ENCODE measurements around the gene VWA3B.

Gene VWA3B

DNA sequence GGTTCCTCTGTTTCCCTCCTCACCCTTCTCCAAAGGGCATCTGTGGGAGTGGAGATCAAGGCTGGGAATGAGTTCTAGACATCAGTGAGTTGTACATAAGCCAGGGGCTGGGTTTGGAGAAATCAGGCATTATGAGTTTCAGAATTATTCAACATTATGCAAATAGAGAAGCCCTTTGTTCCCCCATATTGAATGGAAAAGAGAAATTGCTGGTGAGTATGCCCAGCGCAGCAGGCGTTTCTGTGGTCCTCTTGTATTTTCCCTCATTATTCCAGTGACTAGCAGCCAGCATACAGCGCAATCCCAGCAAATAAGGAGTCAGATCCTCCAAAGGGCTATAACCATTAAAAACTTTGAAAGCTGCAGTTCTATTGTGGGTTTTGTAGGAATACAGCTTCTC, 94.4 kb downstream of the VWA3B start:
- no peak for DNase-seq

DNA sequence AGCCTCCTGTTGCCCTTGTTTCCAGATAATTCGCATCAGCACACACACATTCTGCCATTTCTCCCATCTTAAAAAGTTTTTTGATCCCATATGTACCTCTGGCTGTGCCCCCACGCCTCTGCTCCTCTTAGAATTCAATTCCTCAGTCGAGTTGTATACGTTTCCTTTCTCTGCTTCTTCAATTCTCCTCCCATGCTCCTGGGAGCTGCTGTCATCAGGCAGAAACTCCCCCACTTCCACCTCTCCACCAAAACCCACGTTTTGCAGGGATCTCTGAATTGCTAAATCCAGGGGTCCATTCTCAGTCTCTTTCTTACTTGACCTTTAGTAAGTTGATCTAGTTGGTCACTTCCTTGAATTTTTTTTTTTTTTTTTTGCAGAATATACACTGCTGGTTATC, 98.8 kb downstream of the VWA3B start:
- DNase-seq = no peak

DNA sequence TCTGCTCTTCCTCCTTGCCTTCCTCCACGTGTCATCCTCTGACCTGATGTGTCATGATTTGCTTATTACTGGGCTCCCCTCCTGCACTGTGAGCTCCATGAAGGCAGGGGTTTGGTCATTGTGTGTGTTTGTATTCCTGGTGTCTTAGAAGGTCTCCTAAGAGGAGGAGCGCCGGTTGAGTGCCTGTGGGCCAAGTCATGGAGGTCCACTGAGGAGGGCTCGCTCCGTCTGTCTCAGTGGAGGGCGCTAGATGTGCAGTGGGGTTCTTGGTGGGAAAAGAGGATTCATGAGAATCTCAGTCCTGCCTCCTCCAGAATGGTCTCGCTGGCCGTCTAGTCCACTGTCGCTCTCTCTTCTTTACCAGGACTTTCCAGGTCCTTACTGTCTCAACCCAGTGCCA, 100.2 kb downstream of the VWA3B start:
- DNase-seq = no peak

DNA sequence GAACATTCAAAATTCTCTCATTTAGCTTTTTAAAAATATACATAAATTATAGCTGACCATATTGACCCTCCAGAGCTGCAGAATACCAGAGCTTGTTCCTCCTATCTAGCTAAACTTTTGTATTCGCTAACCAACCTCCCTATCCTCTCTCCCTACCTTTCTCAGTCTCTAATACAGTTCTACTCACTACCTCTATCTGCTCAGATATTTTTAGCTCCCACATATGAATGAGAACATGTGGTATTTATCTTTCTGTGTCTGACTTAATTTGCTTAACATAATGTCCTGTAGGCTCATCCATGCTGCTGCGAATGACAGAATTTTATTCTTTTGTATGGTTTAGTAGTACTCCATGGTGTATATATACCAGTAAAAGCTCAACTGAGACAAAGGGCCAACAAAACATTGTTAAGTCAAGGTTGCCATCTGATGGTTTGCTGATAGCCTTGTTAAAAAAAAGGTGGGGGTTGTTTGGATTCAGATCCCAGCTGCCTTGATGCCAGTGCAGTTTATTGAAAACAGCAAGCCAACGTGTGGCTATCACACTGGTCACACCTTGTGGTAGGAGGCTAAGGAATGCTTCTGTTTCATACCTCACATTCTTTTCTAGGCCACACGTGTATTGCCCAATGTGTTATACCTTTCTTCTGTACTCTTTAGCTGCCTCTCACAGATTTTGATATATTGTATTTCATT, 101.5 kb downstream of the VWA3B start:
- DNase-seq = no peak

DNA sequence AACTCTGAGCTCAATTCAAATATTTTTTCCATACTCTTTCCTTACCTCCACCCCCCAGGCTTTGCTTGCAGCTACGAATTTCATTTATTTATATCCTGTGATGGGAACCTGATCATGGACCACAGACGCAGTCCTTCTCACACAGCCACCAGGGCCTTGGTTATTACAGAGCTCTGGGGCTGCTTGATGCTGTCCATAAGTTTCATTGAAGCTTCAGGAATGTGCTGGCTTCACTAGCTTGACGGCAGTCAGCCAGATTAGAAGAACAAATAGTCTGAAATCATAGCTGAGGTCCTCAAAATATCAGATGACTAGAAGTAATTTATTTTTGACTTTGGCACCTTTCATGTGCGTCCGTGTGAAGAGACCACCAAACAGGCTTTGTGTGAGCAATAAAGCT, 104.9 kb downstream of the VWA3B start:
- no peak for DNase-seq

DNA sequence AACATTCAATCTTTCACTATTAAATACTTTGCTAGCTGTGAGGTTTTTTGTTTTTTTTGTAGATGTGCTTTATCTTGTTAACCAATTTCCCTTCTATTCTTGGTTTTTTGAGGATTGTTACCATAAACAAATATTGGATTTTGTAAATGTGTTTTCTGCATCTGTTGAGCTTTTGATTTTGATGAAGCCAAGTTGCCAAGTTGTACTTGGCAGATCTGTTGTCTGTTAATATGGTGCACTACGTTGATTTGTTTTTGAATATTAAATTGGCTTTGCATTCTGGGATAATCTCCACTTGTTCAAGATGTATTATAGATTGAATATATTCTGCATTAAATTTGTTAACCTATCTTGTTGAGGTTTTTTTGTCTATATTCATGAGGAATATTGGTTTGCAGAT, 114.6 kb downstream of the VWA3B start:
- no peak for DNase-seq

DNA sequence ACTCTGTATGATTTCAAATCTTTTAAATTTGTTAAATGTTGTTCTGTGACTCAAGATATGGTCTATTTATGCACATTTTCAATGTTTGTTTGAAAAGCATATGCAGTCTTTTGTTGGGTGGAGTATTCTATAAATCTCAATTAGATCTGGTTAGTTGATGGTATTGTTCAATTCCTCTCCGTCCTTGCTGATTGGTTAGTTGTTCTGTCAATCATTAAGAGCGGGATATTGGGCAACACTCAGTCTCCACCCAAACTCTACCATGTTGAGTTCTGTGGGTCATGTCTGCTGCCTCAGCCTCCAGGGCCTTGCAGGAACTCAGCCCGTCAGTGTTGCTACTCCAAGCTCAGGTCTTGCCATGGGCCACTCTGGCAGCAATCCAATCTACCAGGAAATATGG, 118.9 kb downstream of the VWA3B start:
- no peak for DNase-seq

DNA sequence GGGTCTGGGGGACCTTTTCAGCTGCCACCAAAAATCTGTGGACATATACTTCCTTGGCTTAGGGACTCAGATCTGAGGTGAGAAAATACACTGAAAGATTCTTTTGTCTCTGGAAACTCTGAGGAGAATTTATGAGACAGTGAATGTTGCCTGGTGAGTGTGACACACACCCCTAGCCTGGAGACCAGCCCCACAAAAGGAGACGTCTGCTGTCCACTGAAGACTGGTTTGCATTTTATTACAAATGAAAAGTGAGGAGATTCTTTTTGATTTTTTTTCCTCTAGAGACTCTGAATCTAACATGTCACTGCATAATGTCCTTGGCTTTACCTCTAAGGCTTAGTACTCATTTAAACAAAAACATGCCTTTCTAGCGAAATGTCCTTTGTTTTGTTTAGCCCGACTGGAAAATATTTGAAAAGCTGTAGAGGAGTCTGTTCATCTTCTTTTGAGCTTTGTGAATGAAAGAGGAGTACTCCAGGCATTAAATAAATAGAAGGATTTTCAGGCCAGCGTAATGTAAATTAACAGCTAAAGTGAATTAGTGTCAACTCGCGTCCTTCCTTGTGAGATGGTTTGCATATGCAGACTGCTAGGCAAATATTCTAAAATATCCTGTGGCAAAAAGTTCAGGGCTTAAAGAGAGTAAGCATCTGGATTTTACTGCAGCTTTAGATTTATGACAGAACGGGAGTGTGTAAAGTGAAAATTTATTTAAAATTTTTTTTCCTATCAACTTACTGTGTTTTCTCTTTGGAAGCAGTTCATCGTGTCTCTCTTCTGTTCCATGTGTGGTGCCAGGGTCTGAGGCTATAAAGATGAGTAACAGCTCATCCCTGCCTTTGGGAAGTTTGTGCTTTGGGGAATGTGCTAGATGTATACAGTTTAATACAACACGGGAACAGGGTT, 125.4 kb downstream of the VWA3B start:
- no peak for DNase-seq

DNA sequence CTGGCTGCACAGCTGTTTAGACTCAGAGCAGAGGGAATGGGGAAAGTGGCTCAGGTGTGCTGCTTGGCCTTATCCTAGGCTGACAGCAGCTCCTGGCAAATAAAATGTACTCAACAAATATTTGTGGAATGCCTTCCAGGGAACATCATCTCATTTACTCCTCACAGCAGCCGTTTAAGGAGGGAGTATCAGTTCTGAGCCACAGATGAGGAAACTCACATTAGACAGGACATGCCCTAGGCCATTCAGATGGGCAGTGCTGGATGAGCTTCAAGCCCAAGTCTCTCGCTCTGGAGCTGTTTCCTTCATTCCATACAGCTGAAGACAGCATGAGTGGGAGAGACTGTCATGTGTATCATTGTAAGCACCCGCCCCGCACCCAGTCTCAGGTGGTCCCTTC, 129.6 kb downstream of the VWA3B start:
- no peak for DNase-seq

DNA sequence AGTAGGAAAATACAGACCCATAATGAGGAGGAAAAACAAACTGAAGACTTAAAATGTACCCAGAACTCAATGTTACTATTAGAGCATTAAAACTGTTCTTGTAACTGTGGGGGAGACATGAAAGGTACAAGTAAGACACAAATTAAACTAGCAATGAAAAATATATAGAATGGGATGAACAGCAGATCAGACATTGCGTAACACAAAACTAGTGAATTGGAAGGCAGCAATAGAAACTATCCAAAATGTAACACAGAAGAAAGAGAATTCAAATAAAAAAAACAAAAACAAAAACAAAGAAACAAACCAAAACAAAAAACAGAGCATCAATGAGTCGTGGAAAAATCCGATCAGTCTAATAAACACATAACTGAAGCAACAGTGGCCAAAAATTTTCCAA, 132.2 kb downstream of the VWA3B start:
- DNase-seq = no peak

DNA sequence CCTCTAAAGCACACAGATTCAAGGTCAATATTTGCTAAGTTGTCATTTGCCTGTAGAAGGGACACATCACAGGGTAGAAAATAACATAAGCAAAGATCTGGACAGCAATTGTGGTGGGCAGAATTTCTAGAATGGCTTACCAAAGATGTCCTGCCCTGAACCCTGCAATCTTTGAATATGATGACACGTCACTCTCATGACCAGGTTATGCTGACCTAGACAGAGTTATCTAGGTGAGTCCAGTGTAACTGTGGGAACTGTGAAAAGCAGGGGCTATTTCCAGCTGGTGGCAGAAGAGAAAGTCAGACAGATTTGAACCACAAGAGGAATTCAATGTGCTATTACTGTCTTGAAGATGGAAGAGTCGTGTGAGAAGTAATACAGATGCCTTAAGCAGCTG, 147.0 kb downstream of the VWA3B start:
- DNase-seq = no peak

DNA sequence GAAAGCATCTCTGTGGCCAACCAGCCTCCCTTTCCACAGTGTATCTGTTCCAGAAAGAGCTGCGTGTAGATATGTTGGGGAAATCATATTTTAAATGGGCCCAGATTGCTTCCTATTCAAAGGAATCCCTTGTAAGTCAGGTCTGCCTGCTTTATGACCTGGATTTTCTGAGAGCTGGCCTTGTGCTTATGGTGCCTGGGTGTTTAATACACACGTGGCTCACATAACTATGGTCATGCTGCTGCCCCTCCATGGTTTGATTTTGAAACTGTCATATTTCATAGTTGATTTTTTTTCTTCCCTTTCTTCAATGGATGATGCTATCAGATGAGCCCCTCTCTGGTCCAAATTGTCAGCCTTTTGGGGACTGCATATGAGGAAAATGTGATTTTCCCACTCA, 147.8 kb downstream of the VWA3B start:
- no peak for DNase-seq

DNA sequence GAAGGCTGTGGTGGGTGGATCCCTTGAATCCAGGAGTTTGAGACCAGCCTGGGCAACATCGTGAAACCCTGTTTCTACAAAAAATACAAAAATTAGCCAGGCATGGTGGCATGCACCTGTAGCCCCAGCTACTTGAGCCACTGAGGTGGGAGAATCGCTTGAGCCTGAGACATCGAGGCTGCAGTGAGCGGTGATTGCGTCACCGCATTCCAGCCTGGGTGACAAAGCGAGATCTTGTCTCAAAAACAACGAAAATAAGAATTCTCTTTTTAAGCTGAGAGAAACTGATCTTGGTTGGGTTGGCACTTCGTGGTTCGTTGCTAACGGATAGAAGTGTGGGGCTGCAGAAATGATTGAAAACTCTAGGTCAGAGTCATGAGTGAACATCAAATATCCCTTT, 150.0 kb downstream of the VWA3B start:
- no peak for DNase-seq

DNA sequence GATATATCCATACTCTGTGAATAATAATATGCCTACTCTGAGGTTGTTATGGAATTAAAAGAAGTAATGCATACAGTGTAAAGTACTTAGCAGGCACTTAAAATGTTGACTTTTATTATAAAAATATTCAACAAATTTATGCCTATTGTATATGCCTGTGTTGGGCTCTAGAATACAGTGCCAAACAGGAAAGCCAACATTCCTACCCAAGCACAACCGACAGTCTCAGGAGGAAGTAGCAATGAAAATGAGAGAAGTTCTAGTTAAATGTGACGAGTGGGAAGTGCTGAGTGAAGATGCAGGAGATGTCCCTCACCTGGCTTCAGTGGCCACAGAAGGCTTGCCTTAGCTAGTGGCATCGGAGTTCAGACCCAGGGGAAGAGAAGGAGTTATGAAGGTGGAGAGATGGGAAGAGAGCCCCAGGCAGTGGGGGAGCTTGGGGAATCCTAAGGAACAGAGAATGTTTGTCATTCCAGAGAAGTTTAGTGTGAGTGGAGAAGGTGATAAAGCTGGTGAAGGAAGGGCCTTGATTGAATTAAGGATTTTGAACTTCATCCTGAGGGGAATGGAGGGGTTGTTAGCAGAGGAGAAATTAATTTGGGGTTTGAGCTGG, 153.9 kb downstream of the VWA3B start:
- no peak for DNase-seq

DNA sequence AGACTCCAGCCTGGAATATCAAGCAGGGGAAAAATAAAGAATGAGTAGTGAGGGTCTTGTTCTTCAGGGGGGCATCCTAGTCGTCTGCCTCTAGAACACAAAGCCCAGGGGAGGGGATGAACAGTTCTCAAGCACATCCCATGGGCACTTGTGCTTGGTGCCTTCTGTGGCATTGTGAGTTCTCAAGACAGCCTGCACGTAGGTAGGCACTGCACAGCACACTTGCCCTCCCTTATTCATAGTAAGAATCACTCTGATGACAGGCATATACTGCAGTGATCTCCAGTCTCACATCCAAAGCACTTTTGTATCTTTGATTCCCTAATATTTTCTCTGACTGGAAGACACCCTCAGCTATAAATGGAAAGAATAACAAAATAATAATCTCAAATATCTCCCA, 154.6 kb downstream of the VWA3B start:
- DNase-seq = no peak

DNA sequence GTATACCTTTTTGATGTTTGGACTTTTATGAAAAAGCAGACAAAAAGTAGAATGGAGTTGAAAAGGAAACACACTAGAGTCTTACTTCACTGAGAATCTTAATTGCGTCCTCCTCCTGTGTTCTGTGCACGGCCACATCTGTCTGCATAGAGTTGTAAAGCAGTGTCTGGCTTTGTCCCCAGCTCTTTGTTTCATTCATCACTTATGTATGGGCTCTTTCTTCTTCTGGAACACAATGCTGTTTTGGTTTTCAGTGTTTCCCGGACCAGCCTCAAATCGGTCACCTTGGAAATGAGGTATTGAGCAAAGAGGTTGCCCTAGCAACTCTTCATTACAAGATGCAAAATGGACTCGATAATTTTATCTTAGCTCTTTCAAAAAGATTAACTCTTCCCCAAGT, 155.0 kb downstream of the VWA3B start:
- DNase-seq = no peak

DNA sequence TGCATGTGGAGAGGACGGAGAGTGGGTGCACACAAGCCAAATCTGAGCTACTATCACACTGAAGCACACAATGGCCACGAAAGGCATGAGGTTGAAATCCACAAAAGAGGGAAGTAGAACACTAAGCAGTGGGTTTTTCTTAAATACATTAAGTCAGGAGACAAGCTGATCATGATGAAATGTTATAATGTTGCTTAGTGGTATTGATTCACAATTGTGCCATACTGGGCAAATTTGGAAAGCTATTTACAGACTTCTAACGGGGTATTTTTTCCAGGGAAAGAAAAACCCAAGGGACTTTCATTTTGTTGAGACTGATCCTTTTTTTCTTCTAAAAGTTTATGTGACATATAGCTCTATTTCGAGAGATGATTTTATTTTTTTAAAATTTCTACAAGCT, 158.5 kb downstream of the VWA3B start:
- no peak for DNase-seq

DNA sequence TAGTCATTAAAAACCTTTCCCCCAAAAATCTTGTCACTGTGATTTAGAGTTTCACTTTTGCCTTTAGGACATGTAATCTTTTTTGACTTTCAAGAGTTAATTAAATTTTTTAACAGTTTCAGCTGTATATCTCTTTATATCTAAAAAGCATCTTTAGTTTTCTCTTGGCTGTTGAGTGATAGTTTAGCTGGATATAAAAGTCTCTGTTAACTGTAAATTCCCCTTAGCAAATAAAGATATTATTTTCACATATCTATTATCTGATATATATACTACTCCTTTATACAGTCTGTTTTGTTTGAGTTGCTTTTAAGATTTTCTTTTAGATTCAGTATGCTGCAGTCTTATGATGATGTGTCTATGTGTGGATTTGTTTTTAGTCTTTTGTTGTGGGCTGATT, 160.4 kb downstream of the VWA3B start:
- no peak for DNase-seq

DNA sequence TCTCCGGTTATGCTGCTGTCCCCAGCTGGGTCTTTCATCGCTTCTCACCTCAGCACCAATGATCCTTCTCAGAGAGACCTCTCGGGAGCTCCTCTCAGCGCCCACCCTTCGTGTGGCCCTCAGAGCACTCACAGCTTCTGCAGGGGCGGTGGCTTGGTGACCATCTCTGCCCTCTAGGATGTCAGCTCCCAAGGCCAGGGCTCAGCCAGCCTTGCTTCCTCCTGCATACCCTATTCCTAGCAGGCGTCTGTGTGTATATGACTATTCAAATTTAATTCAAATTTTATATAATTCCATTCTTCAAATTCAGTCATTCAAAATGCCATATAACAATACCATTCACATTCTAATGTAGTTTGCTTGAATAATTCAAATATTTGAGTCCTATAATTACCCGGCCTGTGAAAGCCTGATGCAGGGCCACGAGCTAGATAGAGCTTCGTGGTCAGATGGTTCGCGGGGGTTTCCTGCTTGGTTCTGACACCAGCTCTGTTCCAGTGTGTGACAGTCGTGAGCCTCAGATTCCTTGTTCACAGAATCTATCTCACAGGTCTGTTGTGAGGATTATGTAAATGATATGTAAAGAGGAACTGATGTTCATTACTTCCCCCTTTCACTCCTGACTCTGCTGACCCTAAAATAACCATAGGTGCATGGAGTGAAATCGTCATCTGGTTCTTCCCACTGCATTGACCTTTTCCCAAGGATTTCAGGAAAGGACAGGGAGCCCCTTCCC, 165.2 kb downstream of the VWA3B start:
- no peak for DNase-seq

DNA sequence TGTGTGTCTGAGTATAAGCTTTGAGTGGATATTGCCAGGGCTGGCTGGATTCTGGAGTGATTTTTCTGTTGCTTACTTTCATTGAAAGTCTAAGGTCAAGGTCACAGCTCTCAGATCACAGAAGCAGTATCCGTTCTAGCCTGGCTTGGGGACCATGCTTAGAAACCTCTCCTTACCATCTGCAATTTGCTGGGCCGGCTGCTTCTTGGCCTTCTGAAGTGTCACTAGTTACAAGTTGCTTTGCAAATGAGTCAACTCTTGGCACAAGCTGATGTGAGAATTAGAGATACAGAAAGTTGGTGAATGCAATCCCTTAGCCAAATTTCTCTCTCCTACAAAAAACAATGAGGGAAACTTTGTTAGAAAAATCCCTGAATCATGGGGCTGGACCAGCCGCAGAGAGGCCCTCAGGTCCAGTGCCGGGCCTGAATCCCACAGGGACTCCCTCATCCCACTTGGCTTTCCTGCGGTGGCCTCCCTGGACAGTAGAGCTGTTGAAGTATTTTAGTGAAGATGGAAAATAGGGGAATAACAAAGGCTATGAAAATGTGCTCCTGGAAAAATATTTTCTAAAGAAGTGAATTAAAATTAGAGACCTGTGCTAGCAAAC, 166.6 kb downstream of the VWA3B start:
- DNase-seq = no peak

DNA sequence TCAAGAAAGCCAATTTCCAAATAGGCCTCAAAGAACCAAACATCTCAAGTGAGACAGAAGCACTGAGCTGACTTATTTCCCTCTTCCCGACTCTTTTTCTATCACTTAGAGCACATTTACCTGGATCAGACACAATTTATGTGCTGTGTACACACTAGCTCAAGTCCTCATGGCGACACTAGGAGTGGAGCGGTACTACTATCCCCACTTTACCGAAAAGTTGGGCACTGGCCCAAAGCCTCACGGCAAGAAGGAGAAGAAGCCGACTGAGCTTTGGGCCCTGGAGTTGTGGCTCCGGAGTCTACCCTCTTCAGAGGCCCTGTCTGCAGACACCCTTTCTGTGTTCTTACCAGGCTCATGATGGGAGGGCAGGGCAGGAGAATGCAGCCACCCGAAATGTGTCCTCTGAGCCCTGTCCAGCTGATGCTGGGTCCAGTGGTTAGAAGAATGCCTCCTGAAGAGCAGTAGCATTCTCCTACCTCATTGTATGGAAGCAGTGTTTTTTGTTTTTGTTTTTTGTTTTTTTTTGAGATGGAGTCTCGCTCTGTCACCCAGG, 167.6 kb downstream of the VWA3B start:
- DNase-seq = no peak

DNA sequence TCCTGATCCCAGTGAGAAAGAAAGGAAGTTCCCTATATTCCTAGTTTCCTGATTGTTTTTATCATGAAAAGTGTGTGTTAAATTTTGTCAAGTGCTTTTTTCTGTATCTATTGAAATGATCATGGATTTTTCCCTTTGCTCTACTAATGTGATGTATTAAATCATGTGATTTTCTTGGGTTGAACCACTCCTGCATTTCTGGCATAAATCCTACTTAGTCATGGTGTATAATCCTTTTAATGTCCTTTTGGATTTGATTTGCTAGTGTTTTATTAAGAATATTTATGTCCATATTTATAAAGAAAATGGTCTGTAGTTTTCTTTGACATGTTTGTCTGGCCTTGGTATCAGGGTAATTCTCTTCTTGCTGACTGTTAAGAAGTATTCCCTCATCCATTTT, 171.9 kb downstream of the VWA3B start:
- no peak for DNase-seq

DNA sequence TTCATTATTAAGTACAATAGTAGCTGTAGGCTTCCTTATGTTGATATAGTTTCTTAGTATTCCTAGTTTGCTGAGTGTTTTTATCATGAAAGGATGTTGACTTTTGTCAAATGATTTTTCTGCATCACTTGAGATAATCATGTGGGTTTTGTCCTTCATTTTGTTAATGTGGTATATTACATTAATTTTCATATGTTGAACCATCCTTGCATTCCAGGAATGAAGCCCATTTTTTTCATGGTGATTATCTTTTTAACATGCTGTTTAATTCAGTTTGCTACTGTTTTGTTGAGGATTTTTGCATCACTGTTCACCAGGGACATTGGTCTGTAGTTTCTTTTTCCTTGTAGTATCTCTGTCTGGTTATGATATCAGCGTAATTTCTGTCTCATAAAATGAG, 176.4 kb downstream of the VWA3B start:
- no peak for DNase-seq

All from SHP77 (cell line).